WTC11 (cell line): ENCODE measurements around the gene ABHD15. TPM values are rescaled to one million over a fixed set of nuclear protein-coding genes. Genes with fewer than 3 reads are reported as not detected.

ENCODE experiments used
- ATAC-seq: fragments of 200-7000 bp; cut with Tn5 transposase; 2 replicates; pipeline ENCODE4 v1.10.0; 2021; ENCODE audit warnings: mild to moderate bottlenecking, moderate library complexity
- CTCF ChIA-PET: fragments of 300-600 bp; sonication (Branson Sonifier 250); formaldehyde crosslinking; loops from one replicate; lab custom pipeline; 2021; ENCODE audit warnings: antibody characterized with exemption; lab: Charles Lee
- POLR2A ChIA-PET: fragments of 350-600 bp; sonication (Branson Sonifier 250); formaldehyde crosslinking; loops from one replicate; lab custom pipeline; 2021; ENCODE audit warnings: antibody characterized with exemption; lab: Charles Lee
- DNase-seq: peaks from one replicate; pipeline ENCODE4 v3.0.0; 2021; ENCODE audit warnings: low spot score
- H3K27ac Mint-ChIP-seq: 2 replicates; pipeline ENCODE4 v1.8.0; 2021; ENCODE audit warnings: mixed read lengths
- H3K27me3 Mint-ChIP-seq: 2 replicates; pipeline ENCODE4 v1.8.0; 2021; ENCODE audit warnings: low read depth, mild to moderate bottlenecking, moderate library complexity, mixed read lengths
- H3K36me3 Mint-ChIP-seq: 2 replicates; pipeline ENCODE4 v1.8.0; 2021; ENCODE audit warnings: mixed read lengths
- H3K4me1 Mint-ChIP-seq: 2 replicates; pipeline ENCODE4 v1.8.0; 2022; ENCODE audit warnings: mixed read lengths
- H3K4me3 Mint-ChIP-seq: 2 replicates; pipeline ENCODE4 v1.8.0; 2021; ENCODE audit warnings: mild to moderate bottlenecking, moderate library complexity, mixed read lengths
- H3K9me3 Mint-ChIP-seq: 2 replicates; pipeline ENCODE4 v1.8.0; 2021; ENCODE audit warnings: mixed read lengths
- FOXP1 ChIP-seq: sonication (generic); formaldehyde crosslinking; IDR thresholded peaks from 2 replicates; pipeline ENCODE4 v1.8.0; 2022; ENCODE audit warnings: missing genetic modification reagents, mild to moderate bottlenecking, moderate library complexity, borderline replicate concordance
- IRF1 ChIP-seq: sonication (generic); formaldehyde crosslinking; IDR thresholded peaks from 2 replicates; pipeline ENCODE4 v1.8.0; 2023; ENCODE audit warnings: missing genetic modification reagents
- JAZF1 ChIP-seq: fragments of 250-450 bp; sonication (Bioruptor Pico); IDR thresholded peaks from 2 replicates; pipeline ENCODE4 v1.9.0; 2021; ENCODE audit warnings: moderate library complexity, mild to moderate bottlenecking, inconsistent platforms
- MXD4 ChIP-seq: fragments of 250-450 bp; sonication (Bioruptor Pico); IDR thresholded peaks from 2 replicates; pipeline ENCODE4 v1.8.0; 2021; ENCODE audit warnings: mild to moderate bottlenecking, moderate library complexity, borderline replicate concordance
- TEAD4 ChIP-seq: sonication (generic); formaldehyde crosslinking; IDR thresholded peaks from 2 replicates; pipeline ENCODE4 v1.8.0; 2022; ENCODE audit warnings: mild to moderate bottlenecking, missing genetic modification reagents
- ZNF281 ChIP-seq: sonication (generic); formaldehyde crosslinking; IDR thresholded peaks from 2 replicates; pipeline ENCODE4 v1.8.0; 2023; ENCODE audit warnings: mild to moderate bottlenecking, missing genetic modification reagents
- ZNF416 ChIP-seq: fragments of 250-450 bp; sonication (Bioruptor Pico); IDR thresholded peaks from 2 replicates; pipeline ENCODE4 v1.9.0; 2021; ENCODE audit warnings: mild to moderate bottlenecking, inconsistent platforms
- ZNF512 ChIP-seq: sonication (generic); formaldehyde crosslinking; IDR thresholded peaks from 2 replicates; pipeline ENCODE4 v1.8.1; 2022; ENCODE audit warnings: missing genetic modification reagents, borderline replicate concordance
- total RNA-seq: library from RNA; stranded (reverse); gene quantifications from 3 replicates; pipeline ENCODE4 v1.2.3, GENCODE V29; 2021
- TF ChIP-seq, protein P1 (sequence below): fragments of 250-450 bp; sonication (Bioruptor Pico); IDR thresholded peaks from 2 replicates; pipeline ENCODE4 v1.9.0; 2021; ENCODE audit warnings: mild to moderate bottlenecking
- TF ChIP-seq, protein P2 (sequence below): sonication (generic); formaldehyde crosslinking; IDR thresholded peaks from 2 replicates; pipeline ENCODE4 v1.8.1; 2023; ENCODE audit warnings: mild to moderate bottlenecking, missing genetic modification reagents, moderate library complexity
- TF ChIP-seq, protein P3 (sequence below): sonication (generic); formaldehyde crosslinking; IDR thresholded peaks from 2 replicates; pipeline ENCODE4 v1.8.0; 2022; ENCODE audit warnings: mild to moderate bottlenecking, missing genetic modification reagents

The ABHD15 gene
- total RNA-seq, 1 experiment from 2014 or later: 2.8 TPM

GRCh38 chr17:29611351-29612093 lies 44.7 kb upstream of the ABHD15 start (continued):
- TF ChIP-seq ZNF281 (CRISPR knock-in tag) (no peak), ZNF512 (CRISPR knock-in tag) (no peak)

- no peak for DNase-seq
- no peak for ATAC-seq
- TF ChIP-seq TEAD4 (CRISPR knock-in tag): no peak
- TF ChIP-seq ZNF416 (CRISPR knock-in tag): no peak
- TF ChIP-seq MXD4: no peak
- TF ChIP-seq, protein P1, sequence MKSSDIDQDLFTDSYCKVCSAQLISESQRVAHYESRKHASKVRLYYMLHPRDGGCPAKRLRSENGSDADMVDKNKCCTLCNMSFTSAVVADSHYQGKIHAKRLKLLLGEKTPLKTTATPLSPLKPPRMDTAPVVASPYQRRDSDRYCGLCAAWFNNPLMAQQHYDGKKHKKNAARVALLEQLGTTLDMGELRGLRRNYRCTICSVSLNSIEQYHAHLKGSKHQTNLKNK (CRISPR knock-in tag): no peak
- TF ChIP-seq, protein P2, sequence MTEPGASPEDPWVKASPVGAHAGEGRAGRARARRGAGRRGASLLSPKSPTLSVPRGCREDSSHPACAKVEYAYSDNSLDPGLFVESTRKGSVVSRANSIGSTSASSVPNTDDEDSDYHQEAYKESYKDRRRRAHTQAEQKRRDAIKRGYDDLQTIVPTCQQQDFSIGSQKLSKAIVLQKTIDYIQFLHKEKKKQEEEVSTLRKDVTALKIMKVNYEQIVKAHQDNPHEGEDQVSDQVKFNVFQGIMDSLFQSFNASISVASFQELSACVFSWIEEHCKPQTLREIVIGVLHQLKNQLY (CRISPR knock-in tag): no peak
- TF ChIP-seq FOXP1 (CRISPR knock-in tag): no peak
- TF ChIP-seq JAZF1 (CRISPR knock-in tag): no peak
- no peak for TF ChIP-seq IRF1 (CRISPR knock-in tag)
- ChIA-PET CTCF (interaction anchor here (1.5 kb wide), 2 partner anchors 16 to 18 kb away, joined by 4 to 8 read pairs; partner anchors contain the start of gene ANKRD13B), POLR2A (no interaction called here)
- Mint-ChIP-seq H3K27me3 (peaks cover 27% of the 10 kb centered on the region), H3K4me3 (no peak overlapping the region), H3K4me1 (peaks cover 16% of the 10 kb centered on the region), H3K27ac (no peak overlapping the region), H3K36me3 (peaks cover 4% of the 10 kb centered on the region; the same call in 1 of the 2 replicates), H3K9me3 (no peaks in the 10 kb centered on the region)
Observed at GRCh38 chr17:29610395-29610794, 43.6 kb upstream of the ABHD15 start.

- ChIA-PET CTCF (interaction anchor here (1.5 to 3.2 kb wide), 4 partner anchors 9 to 17 kb away, joined by 4 to 41 read pairs (median 8); no protein-coding TSS in a partner anchor), POLR2A (no interaction called here)
- Mint-ChIP-seq H3K4me3 (no peak overlapping the region), H3K9me3 (no peaks in the 10 kb centered on the region), H3K36me3 (peaks cover 4% of the 10 kb centered on the region; the same call in 1 of the 2 replicates), H3K4me1 (peaks cover 3% of the 10 kb centered on the region; the same call in 1 of the 2 replicates), H3K27ac (no peak overlapping the region), H3K27me3 (peaks cover 13% of the 10 kb centered on the region)
- no peak for DNase-seq
- TF ChIP-seq, protein P3, sequence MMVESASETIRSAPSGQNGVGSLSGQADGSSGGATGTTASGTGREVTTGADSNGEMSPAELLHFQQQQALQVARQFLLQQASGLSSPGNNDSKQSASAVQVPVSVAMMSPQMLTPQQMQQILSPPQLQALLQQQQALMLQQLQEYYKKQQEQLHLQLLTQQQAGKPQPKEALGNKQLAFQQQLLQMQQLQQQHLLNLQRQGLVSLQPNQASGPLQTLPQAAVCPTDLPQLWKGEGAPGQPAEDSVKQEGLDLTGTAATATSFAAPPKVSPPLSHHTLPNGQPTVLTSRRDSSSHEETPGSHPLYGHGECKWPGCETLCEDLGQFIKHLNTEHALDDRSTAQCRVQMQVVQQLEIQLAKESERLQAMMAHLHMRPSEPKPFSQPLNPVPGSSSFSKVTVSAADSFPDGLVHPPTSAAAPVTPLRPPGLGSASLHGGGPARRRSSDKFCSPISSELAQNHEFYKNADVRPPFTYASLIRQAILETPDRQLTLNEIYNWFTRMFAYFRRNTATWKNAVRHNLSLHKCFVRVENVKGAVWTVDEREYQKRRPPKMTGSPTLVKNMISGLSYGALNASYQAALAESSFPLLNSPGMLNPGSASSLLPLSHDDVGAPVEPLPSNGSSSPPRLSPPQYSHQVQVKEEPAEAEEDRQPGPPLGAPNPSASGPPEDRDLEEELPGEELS (CRISPR knock-in tag): no peak
- ATAC-seq: no peak
Observed at GRCh38 chr17:29608986-29609385, 42.1 kb upstream of the ABHD15 start.
